A549 (cell line): ENCODE data around the gene ZNF511. TPM values are rescaled to one million over a fixed set of nuclear protein-coding genes. Genes with fewer than 3 reads are reported as not detected.

Source experiments
- ATAC-seq, 2 experiments: fragments of 200-7000 bp in 1 of 2; fragments of >200 bp in 1 of 2; cut with Nextera tagmentation in 1 of 2; cut with Tn5 transposase in 1 of 2; 3 replicates each; pipeline versions ENCODE4 v1.8.0 to v1.9.1; 2018 to 2020; ENCODE audit warnings: mild to moderate bottlenecking in 1 of 2, moderate library complexity in 1 of 2
- CTCF ChIA-PET: fragments of 300-600 bp; sonication (Branson Sonifier 250); formaldehyde crosslinking; extraction: SDS; loops from one replicate; lab custom pipeline; 2021; ENCODE audit warnings: antibody characterized with exemption, inconsistent platforms; lab: Yijun Ruan, JAX
- POLR2A ChIA-PET: fragments of 350-600 bp; formaldehyde crosslinking; extraction: SDS; loops from one replicate; lab custom pipeline; 2021; ENCODE audit warnings: antibody characterized with exemption, inconsistent platforms; lab: Yijun Ruan, JAX
- DNase-seq, 2 experiments: peaks; one replicate each; pipeline versions ENCODE4 v3.0.0 to v3.0.0-alpha.2; 2011 to 2016; ENCODE audit warnings: low read depth in 1 of 2, low spot score in 1 of 2
- FAIRE-seq: peaks from 2 replicates; lab custom pipeline; 2011; peaks lifted over from hg19 to GRCh38; lab: Jason Lieb, UNC
- H3K27ac ChIP-seq, 2 experiments: fragments of >200 bp; sonication (Bioruptor Twin); formaldehyde crosslinking; 3 replicates each; pipeline ENCODE4 v1.5.1; 2016 to 2017
- H3K4me1 ChIP-seq: fragments of >200 bp; sonication (Bioruptor Twin); formaldehyde crosslinking; 3 replicates; pipeline ENCODE4 v1.6.1; 2016
- H3K4me2 ChIP-seq: fragments of >200 bp; sonication (Bioruptor Twin); formaldehyde crosslinking; 3 replicates; pipeline ENCODE4 v1.6.1; 2016
- H3K4me3 ChIP-seq: fragments of >200 bp; sonication (Bioruptor Twin); formaldehyde crosslinking; 3 replicates; pipeline ENCODE4 v1.5.1; 2016
- H3K9me3 ChIP-seq: fragments of >200 bp; sonication (Bioruptor Twin); formaldehyde crosslinking; 3 replicates; pipeline ENCODE4 v1.6.1; 2016
- BHLHE40 ChIP-seq: IDR thresholded peaks from 2 replicates; pipeline ENCODE4 v1.6.1; 2012; ENCODE audit warnings: low read depth, low read length, inconsistent platforms
- CHD4 ChIP-seq: fragments of 200-600 bp; sonication (generic); IDR thresholded peaks from 2 replicates; pipeline ENCODE4 v1.6.1; 2016; ENCODE audit warnings: antibody characterized with exemption, mild to moderate bottlenecking, borderline replicate concordance
- CTCF ChIP-seq: fragments of >200 bp; sonication (Bioruptor Twin); formaldehyde crosslinking; IDR thresholded peaks from 3 replicates; pipeline ENCODE4 v1.5.1; 2016
- EHF ChIP-seq: fragments of 250-450 bp; sonication (Bioruptor Pico); IDR thresholded peaks from 2 replicates; pipeline ENCODE4 v1.5.0; 2020; ENCODE audit warnings: mild to moderate bottlenecking
- FOSB ChIP-seq: fragments of 250-450 bp; sonication (Bioruptor Pico); IDR thresholded peaks from 2 replicates; pipeline ENCODE4 v1.5.0; 2020; ENCODE audit warnings: mild to moderate bottlenecking, moderate library complexity
- GATA3 ChIP-seq: IDR thresholded peaks from 2 replicates; pipeline ENCODE4 v1.6.1; 2012; ENCODE audit warnings: borderline replicate concordance
- HDAC2 ChIP-seq: fragments of 200-600 bp; sonication (generic); IDR thresholded peaks from 2 replicates; pipeline ENCODE4 v1.6.1; 2016
- HES2 ChIP-seq: fragments of >200 bp; sonication (Bioruptor Twin); formaldehyde crosslinking; IDR thresholded peaks from 2 replicates; pipeline ENCODE4 v1.6.1; 2016
- HEYL ChIP-seq: fragments of 250-450 bp; sonication (Bioruptor Pico); IDR thresholded peaks from 2 replicates; pipeline ENCODE4 v1.8.0; 2021; ENCODE audit warnings: mild to moderate bottlenecking, moderate library complexity
- HOXA7 ChIP-seq: fragments of 250-450 bp; sonication (Bioruptor Pico); IDR thresholded peaks from 2 replicates; pipeline ENCODE4 v1.5.0; 2020; ENCODE audit warnings: mild to moderate bottlenecking, moderate library complexity
- HOXB13 ChIP-seq: fragments of 250-450 bp; sonication (Bioruptor Pico); IDR thresholded peaks from 2 replicates; pipeline ENCODE4 v1.5.0; 2020; ENCODE audit warnings: low read depth, mild to moderate bottlenecking, moderate library complexity
- JUN ChIP-seq, 2 experiments: fragments of >200 bp; sonication (Bioruptor Twin); formaldehyde crosslinking; IDR thresholded peaks; 2 replicates in 1 of 2; 3 replicates in 1 of 2; pipeline ENCODE4 v1.6.1; 2016 to 2017
- JUNB ChIP-seq: fragments of >200 bp; sonication (Bioruptor Twin); formaldehyde crosslinking; IDR thresholded peaks from 2 replicates; pipeline ENCODE4 v1.6.1; 2016
- KDM1A ChIP-seq: fragments of 200-600 bp; sonication (generic); IDR thresholded peaks from 2 replicates; pipeline ENCODE4 v1.6.1; 2016; ENCODE audit warnings: low read depth, mild to moderate bottlenecking
- KDM5A ChIP-seq: fragments of 200-600 bp; sonication (generic); IDR thresholded peaks from 2 replicates; pipeline ENCODE4 v1.6.1; 2016; ENCODE audit warnings: antibody characterized with exemption, mild to moderate bottlenecking
- MAFK ChIP-seq: fragments of 450-650 bp; IDR thresholded peaks from 2 replicates; pipeline ENCODE4 v1.6.1; 2014; ENCODE audit not compliant: partially characterized antibody
- MAZ ChIP-seq: fragments of 150-350 bp; IDR thresholded peaks from 2 replicates; pipeline ENCODE4 v1.6.1; 2014; ENCODE audit warnings: antibody characterized with exemption, low read depth, low read length, borderline replicate concordance
- MYC ChIP-seq: IDR thresholded peaks from 2 replicates; pipeline ENCODE4 v1.6.1; 2012; ENCODE audit warnings: mild to moderate bottlenecking, inconsistent platforms, low read length, improper control_type of control experiment, borderline replicate concordance
- NFE2L2 ChIP-seq: fragments of 150-350 bp; conservative IDR thresholded peaks from 2 replicates; pipeline ENCODE4 v1.6.1; 2014; ENCODE audit warnings: low read length
- NPAS2 ChIP-seq: fragments of 250-450 bp; sonication (Bioruptor Pico); IDR thresholded peaks from 2 replicates; pipeline ENCODE4 v1.8.0; 2022; ENCODE audit warnings: mild to moderate bottlenecking, moderate library complexity, borderline replicate concordance
- NR3C1 ChIP-seq: fragments of >200 bp; sonication (Bioruptor Twin); formaldehyde crosslinking; IDR thresholded peaks from 3 replicates; pipeline ENCODE4 v1.6.1; 2017
- RCOR1 ChIP-seq: fragments of 150-350 bp; IDR thresholded peaks from 2 replicates; pipeline ENCODE4 v1.6.1; 2014; ENCODE audit warnings: antibody characterized with exemption, low read length, low read depth
- RNF2 ChIP-seq: fragments of 200-600 bp; sonication (generic); IDR thresholded peaks from 2 replicates; pipeline ENCODE4 v1.6.1; 2016; ENCODE audit warnings: low read depth, mild to moderate bottlenecking, antibody characterized with exemption, moderate library complexity, borderline replicate concordance
- SMC3 ChIP-seq: fragments of >200 bp; sonication (Bioruptor Twin); formaldehyde crosslinking; IDR thresholded peaks from 3 replicates; pipeline ENCODE4 v1.6.1; 2018; ENCODE audit warnings: inconsistent platforms
- ZC3H11A ChIP-seq: fragments of 450-650 bp; IDR thresholded peaks from 2 replicates; pipeline ENCODE4 v1.6.1; 2014; ENCODE audit warnings: antibody characterized with exemption, mild to moderate bottlenecking
- ZNF302 ChIP-seq: fragments of 250-450 bp; sonication (Bioruptor Pico); IDR thresholded peaks from 2 replicates; pipeline ENCODE4 v1.9.0; 2021; ENCODE audit warnings: inconsistent platforms, mild to moderate bottlenecking, moderate library complexity
- WGBS: methylation state at CpG from one replicate; pipeline ENCODE4 v1.1.6; 2017; ENCODE audit errors: missing lambda C conversion rate; 5-methylcytosine and 5-hydroxymethylcytosine counted together
- polyA plus RNA-seq, 4 experiments: library from polyadenylated mRNA; depleted of rRNA in 3 of 4; stranded (reverse); fragments of >200 nt; fragmentation: RNase III in 1 of 4; extraction: RNeasy Plus Mini Kit Qiagen cat#74134 plus additional on column Dnase treatment in 1 of 4; gene quantifications; 2 replicates in 3 of 4; 3 replicates in 1 of 4; pipeline ENCODE4 v1.2.3, GENCODE V29; 2011 to 2017

Gene ZNF511
- polyA plus RNA-seq, 2 of the 4 experiments (the other 2 are of a cell fraction) = 40.2 to 43.6 TPM

DNA sequence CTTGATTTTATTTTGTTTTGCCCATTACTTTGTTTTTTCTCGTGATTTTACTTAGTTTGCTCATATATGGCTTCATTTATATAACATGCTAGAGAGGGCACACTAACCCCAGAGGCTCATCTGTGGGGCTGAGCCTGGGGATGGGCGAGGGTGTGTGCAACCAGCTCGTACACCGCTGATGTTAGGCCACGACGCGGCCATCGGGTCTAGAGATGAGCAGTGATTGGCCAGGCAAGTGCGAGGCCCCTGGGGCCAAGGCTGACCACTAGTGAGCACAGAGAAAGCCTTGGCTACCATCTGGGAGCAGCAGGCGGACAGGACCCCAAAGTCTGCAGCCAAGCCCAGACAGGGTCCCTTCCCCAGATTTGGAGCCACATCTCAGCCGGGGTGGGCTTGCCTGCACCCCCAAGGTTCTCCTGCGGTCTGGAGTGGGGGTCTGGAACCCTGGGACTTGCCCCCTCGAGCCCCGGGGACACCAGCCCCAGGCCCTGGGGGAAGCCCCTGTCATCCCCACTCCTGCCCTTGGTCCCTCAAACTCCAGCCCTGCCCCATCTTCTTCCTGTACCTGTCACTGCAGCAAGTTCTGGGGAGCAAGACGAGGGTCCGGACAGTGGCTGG, 45.4 kb downstream of the ZNF511 start:
- Histone ChIP-seq H3K4me3 (no peak overlapping the region), H3K4me1 (peaks cover 10% of the 10 kb centered on the region; the same call in 1 of the 3 replicates), H3K9me3 (no peaks in the 10 kb centered on the region), H3K4me2 (no peak overlapping the region), H3K27ac (no peak overlapping the region)
- DNase-seq (no peak), ATAC-seq (no peak), FAIRE-seq (no peak)
- TF ChIP-seq MYC (no peak), KDM1A (no peak)
- 82% methylated on average over 13 of the region's 16 CpGs for WGBS
- ChIA-PET POLR2A (no interaction called here), CTCF (interaction anchor here (1.1 to 2.6 kb wide), 3 partner anchors 10 to 39 kb away, joined by 3 to 15 read pairs (median 3); no protein-coding TSS in a partner anchor)

GRCh38 chr10:133354672-133355240, 46.0 kb downstream of the ZNF511 start:
- 84% methylated on average over 8 of the region's 14 CpGs for WGBS
- Histone ChIP-seq H3K4me3 (no peak overlapping the region), H3K9me3 (no peaks in the 10 kb centered on the region), H3K4me2 (no peak overlapping the region), H3K4me1 (peaks cover 10% of the 10 kb centered on the region; the same call in 1 of the 3 replicates), H3K27ac (no peak overlapping the region)
- no peak for TF ChIP-seq RCOR1
- TF ChIP-seq HDAC2 = no peak
- TF ChIP-seq CHD4 = no peak
- no peak for TF ChIP-seq NPAS2 (CRISPR knock-in tag)
- no peak for TF ChIP-seq GATA3
- ChIA-PET CTCF (interaction anchor here (0.7 to 5.5 kb wide), 3 partner anchors 8 to 47 kb away, joined by 3 to 38 read pairs (median 4); partner anchors contain the start of gene PRAP1), POLR2A (no interaction called here)
- no peak for FAIRE-seq
- no peak for DNase-seq
- no peak for ATAC-seq

- H3K4me3 ChIP-seq = no peak overlapping the region
- WGBS = 77% methylated on average over 4 of the region's 6 CpGs
- peaks cover 10% of the 10 kb centered on the region; the same call in 1 of the 3 replicates for H3K4me1 ChIP-seq
- ChIA-PET POLR2A (no interaction called here), CTCF (interaction anchor here (0.7 to 5.5 kb wide), 3 partner anchors 8 to 47 kb away, joined by 3 to 38 read pairs (median 4); partner anchors contain the start of gene PRAP1)
- FAIRE-seq (no peak), DNase-seq (no peak), ATAC-seq (no peak)
- H3K4me2 ChIP-seq = no peak overlapping the region
- H3K9me3 ChIP-seq = no peaks in the 10 kb centered on the region
- TF ChIP-seq RNF2 = no peak
- no peak for TF ChIP-seq CTCF
- no peak for TF ChIP-seq HOXB13
- no peak for TF ChIP-seq FOSB (CRISPR knock-in tag)
- no peak for TF ChIP-seq ZNF302 (CRISPR knock-in tag)
- TF ChIP-seq NR3C1 = no peak
- no peak for TF ChIP-seq MAZ
- no peak for TF ChIP-seq GATA3
- H3K27ac ChIP-seq = no peak overlapping the region
Measured at GRCh38 chr10:133355266-133355665, 46.6 kb downstream of the ZNF511 start.

DNA sequence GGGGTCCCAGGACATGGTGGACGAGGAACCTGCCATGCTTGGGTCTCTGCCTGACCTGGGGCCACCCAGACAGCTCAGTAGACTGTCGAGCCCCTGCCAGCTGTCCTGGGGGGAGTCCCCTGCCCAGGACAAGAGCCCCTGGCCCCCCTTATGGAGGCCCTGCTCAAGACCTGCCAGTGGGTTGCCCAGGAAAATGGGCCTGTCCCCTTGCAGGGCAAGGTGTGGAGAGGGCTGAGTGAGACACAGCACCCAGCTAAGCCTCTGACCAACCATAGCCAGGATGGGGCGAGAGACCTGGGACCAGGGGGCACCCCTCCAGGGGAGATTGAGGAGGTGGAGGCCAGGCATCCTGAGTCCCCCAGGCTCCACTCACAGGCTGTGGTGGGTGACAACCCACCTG, 47.3 kb downstream of the ZNF511 start:
- CTCF ChIA-PET = interaction anchor here (1.5 to 5.5 kb wide), 2 partner anchors 9 to 26 kb away, joined by 4 to 38 read pairs; partner anchors contain the start of gene PRAP1
- no peaks in the 10 kb centered on the region for H3K9me3 ChIP-seq
- peaks cover 10% of the 10 kb centered on the region; the same call in 1 of the 3 replicates for H3K4me1 ChIP-seq
- ATAC-seq = no peak
- no peak for FAIRE-seq
- POLR2A ChIA-PET = no interaction called here
- H3K4me2 ChIP-seq = no peak overlapping the region
- H3K27ac ChIP-seq = no peak overlapping the region
- DNase-seq = no peak
- no peak overlapping the region for H3K4me3 ChIP-seq
- 83% methylated on average over 3 of the region's 3 CpGs for WGBS
- TF ChIP-seq BHLHE40 (no peak), SMC3 (no peak), EHF (CRISPR knock-in tag) (no peak), KDM5A (no peak), HEYL (CRISPR knock-in tag) (no peak), CTCF (no peak), JUN (IDR thresholded peaks at IDR 0.05) (no peak), JUNB (no peak), HOXA7 (CRISPR knock-in tag) (no peak), MYC (no peak), HES2 (no peak), MAFK (no peak), NFE2L2 (no peak), ZC3H11A (no peak)
